ENCODE measurements around the gene SHKBP1.

The SHKBP1 gene

DNA sequence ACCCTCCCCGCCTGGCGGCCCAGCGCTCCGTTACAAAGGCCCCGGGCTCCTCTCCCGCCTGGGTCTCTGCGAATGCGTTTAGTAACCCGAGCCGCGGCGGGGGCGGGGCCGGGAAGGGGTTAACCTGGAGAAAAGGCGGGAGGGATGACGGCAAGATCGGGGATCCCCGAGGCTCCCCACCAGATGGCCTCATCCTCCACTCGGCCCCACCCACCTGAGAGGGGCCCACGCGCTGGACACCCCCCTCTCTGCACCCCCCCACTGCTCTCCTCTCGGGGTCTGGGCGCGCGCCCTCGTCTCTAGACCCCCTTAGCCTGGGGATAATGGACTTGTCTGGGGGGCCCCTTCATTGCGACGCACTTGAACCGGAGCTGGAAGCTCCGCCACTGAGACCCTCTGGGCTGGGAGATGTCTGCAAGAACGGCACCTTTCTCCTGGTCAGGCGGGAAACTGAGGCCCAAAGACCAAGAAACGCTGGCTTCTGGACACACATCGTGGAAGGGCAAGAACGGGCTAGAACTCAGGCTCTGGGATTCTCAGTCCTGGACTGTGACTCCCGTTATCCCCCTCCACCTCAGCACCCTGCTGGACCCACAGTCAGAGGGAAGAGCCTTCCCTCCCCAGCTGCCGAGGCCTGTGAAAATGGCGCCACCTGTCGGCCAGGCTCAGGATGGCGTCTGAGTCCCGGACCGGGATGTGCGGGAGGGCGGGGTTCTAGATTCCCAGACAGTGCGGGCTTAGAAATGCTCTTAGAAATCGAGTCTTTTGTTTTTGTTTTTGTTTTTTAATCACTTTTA, 21.6 kb downstream of the SHKBP1 start:
- no peaks in the 10 kb centered on the region for H3K36me3 ChIP-seq (ENCODE audit: control insufficient read depth, insufficient read depth, low read length, severe bottlenecking)
- DNase-seq (ENCODE audit: low read depth) = peak; percentile 94
- peaks cover 18% of the 10 kb centered on the region for H3K4me1 ChIP-seq (ENCODE audit: control insufficient read depth, insufficient read depth, low read length)
- H3K9ac ChIP-seq (ENCODE audit: low read length) = no peak overlapping the region
- H3K27me3 ChIP-seq (replicated peaks; ENCODE audit: control insufficient read depth, insufficient read depth, low read length) = peaks cover 18% of the 10 kb centered on the region
- H3K9me3 ChIP-seq (ENCODE audit: control insufficient read depth, low read length) = no peaks in the 10 kb centered on the region
- no peak overlapping the region for H3K4me3 ChIP-seq (ENCODE audit: low read length)

DNA sequence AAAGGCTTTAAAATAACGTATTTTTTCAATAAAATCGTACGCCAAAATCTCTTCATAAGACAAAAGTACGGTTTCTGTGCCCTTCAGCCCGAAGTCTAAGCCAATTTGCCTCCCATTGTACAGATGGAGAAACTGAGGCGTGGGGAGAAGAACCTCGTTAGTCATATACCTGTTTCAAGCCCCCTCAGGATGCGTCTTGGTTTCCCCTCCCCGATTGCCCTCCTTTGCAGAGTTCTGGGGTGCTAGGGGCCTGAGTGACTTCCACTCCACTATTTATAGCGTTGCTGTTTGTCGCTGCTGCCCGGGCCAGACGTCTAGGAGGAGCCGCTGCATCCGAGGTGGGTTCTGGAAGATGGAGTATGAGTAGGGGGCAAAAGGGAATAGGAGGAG, 22.2 kb downstream of the SHKBP1 start:
- Histone ChIP-seq H3K9me3 (ENCODE audit: control insufficient read depth, low read length) (no peaks in the 10 kb centered on the region), H3K36me3 (ENCODE audit: control insufficient read depth, insufficient read depth, low read length, severe bottlenecking) (no peaks in the 10 kb centered on the region), H3K4me1 (ENCODE audit: control insufficient read depth, insufficient read depth, low read length) (peaks cover 19% of the 10 kb centered on the region), H3K27me3 (replicated peaks; ENCODE audit: control insufficient read depth, insufficient read depth, low read length) (peaks cover 18% of the 10 kb centered on the region), H3K9ac (ENCODE audit: low read length) (no peak overlapping the region), H3K4me3 (ENCODE audit: low read length) (no peak overlapping the region)
- no peak for DNase-seq (ENCODE audit: low read depth)

DNA sequence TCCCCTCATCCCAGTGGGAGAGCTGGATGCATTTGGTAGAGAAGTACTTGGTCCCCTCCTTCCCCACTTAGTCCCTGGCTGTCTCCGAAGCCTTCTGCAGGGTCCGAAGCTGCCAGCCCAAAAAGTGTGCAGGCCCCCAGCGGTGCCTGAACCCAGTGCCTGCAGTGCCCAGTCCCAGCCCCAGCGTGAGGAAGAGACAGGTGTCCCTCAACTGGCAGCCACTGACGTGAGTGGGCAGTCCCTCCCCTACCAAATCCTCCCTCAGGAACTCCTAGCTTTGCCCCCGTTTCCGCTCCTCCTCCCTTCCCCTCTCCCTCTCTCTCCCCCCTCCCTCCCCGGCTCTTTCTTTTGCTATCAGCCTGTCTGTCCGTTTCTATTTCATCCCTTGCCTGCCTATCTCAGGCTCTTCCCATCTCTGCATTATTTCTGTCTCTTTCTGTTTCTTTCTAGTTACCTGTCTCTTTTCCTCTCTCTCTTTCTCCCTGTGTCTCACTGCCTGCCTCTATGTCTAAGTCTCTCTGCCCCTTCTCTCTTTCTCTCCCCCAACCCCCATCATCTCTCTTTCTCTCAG, 22.7 kb downstream of the SHKBP1 start:
- Histone ChIP-seq H3K4me1 (ENCODE audit: control insufficient read depth, insufficient read depth, low read length) (peaks cover 24% of the 10 kb centered on the region), H3K9ac (ENCODE audit: low read length) (no peak overlapping the region), H3K4me3 (ENCODE audit: low read length) (no peak overlapping the region), H3K27me3 (replicated peaks; ENCODE audit: control insufficient read depth, insufficient read depth, low read length) (peaks cover 18% of the 10 kb centered on the region), H3K9me3 (ENCODE audit: control insufficient read depth, low read length) (no peaks in the 10 kb centered on the region), H3K36me3 (ENCODE audit: control insufficient read depth, insufficient read depth, low read length, severe bottlenecking) (no peaks in the 10 kb centered on the region)
- DNase-seq (ENCODE audit: low read depth) = no peak

DNA sequence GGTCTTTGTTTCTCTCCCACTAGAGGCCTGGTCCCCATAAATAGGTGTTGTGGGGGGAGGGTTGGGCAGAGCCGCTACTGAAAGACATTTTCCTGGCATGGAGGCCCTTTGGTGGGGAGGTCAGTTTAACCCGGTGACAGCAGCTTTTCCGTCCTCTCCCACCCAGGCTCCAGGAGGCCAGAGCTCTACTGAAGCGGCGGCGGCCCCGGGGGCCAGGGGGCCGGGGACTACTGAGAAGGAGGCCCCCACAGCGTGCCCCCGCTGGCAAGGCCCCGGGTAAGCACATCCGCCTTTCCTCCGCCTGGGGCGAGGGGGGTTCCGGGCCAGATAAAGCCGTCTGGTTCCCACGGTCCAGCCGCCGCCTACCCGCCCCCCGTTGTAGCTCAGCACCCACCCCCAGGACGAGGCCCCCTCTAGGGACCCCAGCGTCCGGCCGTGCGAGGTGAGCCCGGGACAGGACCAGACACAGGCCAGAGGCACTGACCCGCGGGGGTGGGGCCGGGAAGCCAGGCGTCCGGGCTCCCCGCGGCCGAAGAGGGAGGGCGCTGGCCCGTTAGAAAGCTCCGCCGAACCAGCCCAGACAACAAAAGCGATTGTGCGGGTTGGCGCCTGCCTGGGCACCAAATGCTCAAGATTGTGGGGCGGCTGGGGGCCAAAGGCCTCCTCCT, 23.4 kb downstream of the SHKBP1 start:
- peaks cover 27% of the 10 kb centered on the region for H3K4me1 ChIP-seq (ENCODE audit: control insufficient read depth, insufficient read depth, low read length)
- H3K9me3 ChIP-seq (ENCODE audit: control insufficient read depth, low read length) = no peaks in the 10 kb centered on the region
- peaks cover 18% of the 10 kb centered on the region for H3K27me3 ChIP-seq (replicated peaks; ENCODE audit: control insufficient read depth, insufficient read depth, low read length)
- DNase-seq (ENCODE audit: low read depth) = no peak
- H3K9ac ChIP-seq (ENCODE audit: low read length) = no peak overlapping the region
- no peaks in the 10 kb centered on the region for H3K36me3 ChIP-seq (ENCODE audit: control insufficient read depth, insufficient read depth, low read length, severe bottlenecking)
- H3K4me3 ChIP-seq (ENCODE audit: low read length) = no peak overlapping the region

GRCh38 chr19:40600570-40601133, 24.0 kb downstream of the SHKBP1 start:
- DNase-seq (ENCODE audit: low read depth) = no peak
- peaks cover 18% of the 10 kb centered on the region for H3K27me3 ChIP-seq (replicated peaks; ENCODE audit: control insufficient read depth, insufficient read depth, low read length)
- no peaks in the 10 kb centered on the region for H3K9me3 ChIP-seq (ENCODE audit: control insufficient read depth, low read length)
- H3K9ac ChIP-seq (ENCODE audit: low read length) = no peak overlapping the region
- no peak overlapping the region for H3K4me3 ChIP-seq (ENCODE audit: low read length)
- H3K4me1 ChIP-seq (ENCODE audit: control insufficient read depth, insufficient read depth, low read length) = peaks cover 29% of the 10 kb centered on the region
- no peaks in the 10 kb centered on the region for H3K36me3 ChIP-seq (ENCODE audit: control insufficient read depth, insufficient read depth, low read length, severe bottlenecking)

- Histone ChIP-seq H3K27me3 (replicated peaks; ENCODE audit: control insufficient read depth, insufficient read depth, low read length) (peaks cover 18% of the 10 kb centered on the region), H3K4me1 (ENCODE audit: control insufficient read depth, insufficient read depth, low read length) (peaks cover 31% of the 10 kb centered on the region)
Observed at GRCh38 chr19:40601134-40601974, 24.7 kb downstream of the SHKBP1 start, which contains the start of gene LTBP4. TSS of gene LTBP4 (plus strand) at chr19:40601369. CDS start at chr19:40601388, 19 bp downstream.

GRCh38 chr19:40603071-40603388, 26.4 kb downstream of the SHKBP1 start:
- peak overlapping the region; percentile 73 for H3K4me3 ChIP-seq (ENCODE audit: low read length)
- peaks cover 12% of the 10 kb centered on the region for H3K27me3 ChIP-seq (replicated peaks; ENCODE audit: control insufficient read depth, insufficient read depth, low read length)
- no peak for DNase-seq (ENCODE audit: low read depth)
- H3K9me3 ChIP-seq (ENCODE audit: control insufficient read depth, low read length) = no peaks in the 10 kb centered on the region
- H3K9ac ChIP-seq (ENCODE audit: low read length) = peak overlapping the region; percentile 59
- no peaks in the 10 kb centered on the region for H3K36me3 ChIP-seq (ENCODE audit: control insufficient read depth, insufficient read depth, low read length, severe bottlenecking)
- peaks cover 31% of the 10 kb centered on the region for H3K4me1 ChIP-seq (ENCODE audit: control insufficient read depth, insufficient read depth, low read length)

More at GRCh38 chr19:40601134-40601974, 24.7 kb downstream of the SHKBP1 start, which contains the start of gene LTBP4:
- no peaks in the 10 kb centered on the region for H3K36me3 ChIP-seq (ENCODE audit: control insufficient read depth, insufficient read depth, low read length, severe bottlenecking)
- H3K9me3 ChIP-seq (ENCODE audit: control insufficient read depth, low read length) = no peaks in the 10 kb centered on the region
- H3K9ac ChIP-seq (ENCODE audit: low read length) = peak within 1 kb of the TSS; percentile 60
- peak within 1 kb of the TSS; percentile 50 for H3K4me3 ChIP-seq (ENCODE audit: low read length)
- DNase-seq (ENCODE audit: low read depth) = peak; percentile 64

DNA sequence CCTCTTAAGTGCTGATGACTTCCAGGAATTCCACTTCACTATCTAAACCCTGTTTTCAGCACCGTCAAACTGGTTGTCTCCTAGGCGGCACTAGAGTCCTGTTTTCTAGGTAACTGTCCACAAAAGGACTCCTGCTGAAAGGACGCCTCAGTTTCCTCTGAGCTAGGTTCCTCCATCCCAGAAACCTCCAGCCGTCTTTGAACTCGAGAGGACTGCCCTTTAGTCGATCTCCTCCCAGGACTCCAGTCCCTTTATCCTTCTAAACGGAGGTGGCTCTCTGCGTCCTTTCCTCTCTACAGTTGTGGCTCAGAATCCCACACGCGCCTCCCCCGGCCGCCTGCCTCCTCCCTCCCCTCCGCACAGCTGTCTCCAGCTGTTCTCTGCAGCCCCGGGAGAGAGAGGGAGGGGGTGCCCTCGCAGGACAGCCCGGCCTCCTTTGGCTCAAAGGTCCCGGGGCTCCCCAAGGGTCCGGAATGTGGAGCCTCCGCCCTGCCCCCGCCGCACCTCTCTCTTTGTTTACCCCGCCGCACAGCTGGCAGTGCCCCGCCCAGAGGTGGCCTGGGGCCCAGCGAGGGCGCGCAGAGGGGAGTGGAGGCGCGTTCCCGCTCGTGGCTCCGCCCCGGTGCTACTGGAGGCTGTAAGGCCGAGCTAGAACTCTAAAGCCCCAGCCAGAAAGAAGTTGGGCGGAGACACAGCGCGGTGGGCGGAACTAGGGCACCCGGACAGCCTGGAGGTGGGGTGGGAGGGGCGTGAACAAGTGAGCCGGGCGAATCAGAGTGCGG, 26.9 kb downstream of the SHKBP1 start:
- H3K4me3 ChIP-seq (ENCODE audit: low read length) = peak overlapping the region; percentile 73
- peak overlapping the region; percentile 59 for H3K9ac ChIP-seq (ENCODE audit: low read length)
- peak; percentile 98 for DNase-seq (ENCODE audit: low read depth)
- H3K9me3 ChIP-seq (ENCODE audit: control insufficient read depth, low read length) = no peaks in the 10 kb centered on the region
- H3K27me3 ChIP-seq (replicated peaks; ENCODE audit: control insufficient read depth, insufficient read depth, low read length) = peaks cover 12% of the 10 kb centered on the region
- peaks cover 31% of the 10 kb centered on the region for H3K4me1 ChIP-seq (ENCODE audit: control insufficient read depth, insufficient read depth, low read length)
- H3K36me3 ChIP-seq (ENCODE audit: control insufficient read depth, insufficient read depth, low read length, severe bottlenecking) = no peaks in the 10 kb centered on the region

DNA sequence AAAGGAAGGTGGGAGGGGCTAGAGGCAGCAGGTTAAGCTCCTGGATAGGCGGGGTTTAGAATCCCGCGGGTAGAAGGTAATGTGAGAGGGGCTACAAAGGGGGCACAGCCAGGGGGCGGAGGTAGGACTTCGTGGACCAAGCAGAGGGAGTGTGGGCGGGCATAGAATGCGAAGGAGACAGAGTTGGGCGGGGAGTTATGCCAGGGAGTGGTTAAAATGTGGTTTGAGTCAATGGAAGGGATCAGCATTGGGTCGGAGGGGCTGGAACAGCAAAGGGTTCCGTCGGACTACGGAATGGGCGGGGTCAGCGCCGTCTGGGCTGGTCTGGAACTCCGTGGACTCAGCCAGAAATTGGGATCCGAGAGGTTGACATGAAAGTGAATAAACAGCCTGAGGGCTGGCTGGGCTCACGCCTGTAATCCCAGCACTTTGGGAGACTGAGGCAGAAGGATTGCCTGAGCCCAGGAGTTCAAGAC, 27.5 kb downstream of the SHKBP1 start:
- no peaks in the 10 kb centered on the region for H3K9me3 ChIP-seq (ENCODE audit: control insufficient read depth, low read length)
- no peak for DNase-seq (ENCODE audit: low read depth)
- H3K4me1 ChIP-seq (ENCODE audit: control insufficient read depth, insufficient read depth, low read length) = peaks cover 31% of the 10 kb centered on the region
- peak overlapping the region; percentile 73 for H3K4me3 ChIP-seq (ENCODE audit: low read length)
- H3K9ac ChIP-seq (ENCODE audit: low read length) = no peak overlapping the region
- no peaks in the 10 kb centered on the region for H3K36me3 ChIP-seq (ENCODE audit: control insufficient read depth, insufficient read depth, low read length, severe bottlenecking)
- peaks cover 12% of the 10 kb centered on the region for H3K27me3 ChIP-seq (replicated peaks; ENCODE audit: control insufficient read depth, insufficient read depth, low read length)

DNA sequence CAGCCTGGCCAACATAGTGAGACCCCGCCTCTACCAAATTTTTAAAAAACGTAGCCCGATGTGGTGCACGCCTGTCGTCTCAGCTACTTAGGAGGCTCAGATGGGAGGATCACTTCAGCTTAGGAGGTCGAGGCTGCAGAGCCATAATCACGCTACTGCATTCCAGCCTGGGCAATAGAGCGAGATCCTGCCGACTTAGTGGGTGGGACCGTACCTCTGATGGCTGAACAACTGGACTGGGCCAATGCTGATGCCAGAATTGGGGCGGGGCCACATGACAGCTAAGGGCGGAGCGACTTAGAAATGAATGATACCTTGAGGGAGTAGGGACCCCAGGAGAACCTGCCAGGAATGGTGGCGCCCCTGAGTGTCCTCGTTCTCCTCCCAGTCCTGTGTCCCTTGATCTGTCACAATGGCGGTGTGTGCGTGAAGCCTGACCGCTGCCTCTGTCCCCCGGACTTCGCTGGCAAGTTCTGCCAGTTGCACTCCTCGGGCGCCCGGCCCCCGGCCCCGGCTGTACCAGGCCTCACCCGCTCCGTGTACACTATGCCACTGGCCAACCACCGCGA, 28.1 kb downstream of the SHKBP1 start:
- H3K36me3 ChIP-seq (ENCODE audit: control insufficient read depth, insufficient read depth, low read length, severe bottlenecking) = no peaks in the 10 kb centered on the region

More for the DNA sequence above, 28.1 kb downstream of the SHKBP1 start:
- H3K9ac ChIP-seq (ENCODE audit: low read length) = no peak overlapping the region
- H3K4me1 ChIP-seq (ENCODE audit: control insufficient read depth, insufficient read depth, low read length) = peaks cover 31% of the 10 kb centered on the region
- H3K9me3 ChIP-seq (ENCODE audit: control insufficient read depth, low read length) = no peaks in the 10 kb centered on the region
- H3K4me3 ChIP-seq (ENCODE audit: low read length) = peak overlapping the region; percentile 68
- no peak for DNase-seq (ENCODE audit: low read depth)
- peaks cover 9% of the 10 kb centered on the region for H3K27me3 ChIP-seq (replicated peaks; ENCODE audit: control insufficient read depth, insufficient read depth, low read length)
